Pancreas (tissue), 10 donors: ENCODE measurements around the gene TNS3. TPM values are rescaled to one million over a fixed set of nuclear protein-coding genes. Genes with fewer than 3 reads are reported as not detected.

ENCODE experiments used
- ATAC-seq, 4 donors: fragments of 200-7000 bp; cut with Tn5 transposase; one replicate each; pipeline versions ENCODE4 v1.8.0 to v1.9.1; 2020; ENCODE audit warnings: mild to moderate bottlenecking in 4 of 4, moderate library complexity in 4 of 4
- DNase-seq, 6 donors: peaks; one replicate each; pipeline ENCODE4 v3.0.0-alpha.2; 2020
- FAIRE-seq: peaks from 2 replicates; lab custom pipeline; 2012; peaks lifted over from hg19 to GRCh38; lab: Jason Lieb, UNC
- H3K27ac ChIP-seq, 4 donors: fragments of 200-600 bp; sonication (generic); 1 replicate in 3 of 4; 2 replicates in 1 of 4; pipeline versions ENCODE4 v1.5.0 to v1.8.0; 2020
- H3K27me3 ChIP-seq, 4 donors: fragments of 200-600 bp; one replicate each; pipeline ENCODE4 v1.8.0; 2021
- H3K36me3 ChIP-seq, 3 donors: fragments of 200-600 bp; sonication (generic) in 1 of 3; one replicate each; pipeline versions ENCODE4 v1.5.0 to v1.8.0; 2020 to 2021
- H3K4me1 ChIP-seq, 3 donors: fragments of 200-600 bp; one replicate each; pipeline ENCODE4 v1.8.0; 2021
- H3K4me3 ChIP-seq, 4 donors: fragments of 200-600 bp; sonication (generic) in 2 of 4; one replicate each; pipeline versions ENCODE4 v1.5.0 to v1.8.0; 2020 to 2021
- H3K9me3 ChIP-seq, 4 donors: fragments of 200-600 bp; one replicate each; pipeline ENCODE4 v1.8.0; 2021
- CTCF ChIP-seq, 4 donors: fragments of 200-600 bp; sonication (generic) in 3 of 4; IDR thresholded peaks; one replicate each; pipeline versions ENCODE4 v1.5.0 to v1.8.0; 2021; ENCODE audit warnings: antibody characterized with exemption in 4 of 4
- WGBS, 2 donors: extraction: QIAGEN DNeasy Blood & Tissue Kit; methylation state at CpG; one replicate each; pipeline ENCODE4 v1.1.7; 2013; 5-methylcytosine and 5-hydroxymethylcytosine counted together
- intact Hi-C, 3 donors: fragments of 100-400 bp; cut with DNase I; formaldehyde crosslinking; loops; one replicate each; pipeline versions ENCODE4 v1.11.1 to v1.14.2; 2022
- polyA plus RNA-seq, 2 donors: library from polyadenylated mRNA; stranded (reverse); fragments of 200-250 nt; gene quantifications; one replicate each; pipeline ENCODE4 v1.2.3, GENCODE V29; 2013
- total RNA-seq, 6 donors: library from RNA; stranded (reverse); fragmentation: NEBNext Ultra II Directional in 4 of 6; extraction: Animal tissue kit (Norgen Biotek cat#: 25700) in 4 of 6; gene quantifications; one replicate each; pipeline versions ENCODE4 v1.2.1 to v1.2.4, GENCODE V29; 2021 to 2023
- donor health status: healthy with polysubstance abuse.
- donor health status: DM: no; HTN: no; CAD: no; lungs with moderate emphysema.
- donor health status: DM: no; HTN: no; CAD: no.
- donor health status: control.
- donor health status: control.
- donor health status: Bipolar disorder and iron deficiency.
- donor health status: DM: yes; HTN: yes; CAD: no.
- donor health status: DM: no; HTN: no; CAD: no.
- donor health status: DM: no; HTN: no; CAD: no.
- donor health status: DM: yes; HTN: yes; CAD: no.

Gene TNS3
- total and polyA plus RNA-seq, 8 donors: 28.0 to 125 (median 91.2) TPM

- no peaks in the 10 kb centered on the region for H3K27me3 ChIP-seq
- WGBS, 2 donors: 72 to 86% methylated on average over 3 of the region's 3 CpGs
- no peaks in the 10 kb centered on the region for H3K4me1 ChIP-seq
- intact Hi-C loops: no loop called here
- DNase-seq (no peak), FAIRE-seq (no peak), ATAC-seq (peak in 3 of 4 donors; percentile 57 to 77 (median 61))
- H3K36me3 ChIP-seq: no peaks in the 10 kb centered on the region
- TF ChIP-seq CTCF (IDR thresholded peaks at IDR 0.05): no peak
- no peaks in the 10 kb centered on the region for H3K9me3 ChIP-seq
- no peak overlapping the region for H3K4me3 ChIP-seq
- H3K27ac ChIP-seq: no peak overlapping the region
Measured at GRCh38 chr7:47552621-47553020, 29.3 kb downstream of the TNS3 start.

- 79 to 86% methylated on average over 12 of the region's 12 CpGs for WGBS, 2 donors
- no peak for DNase-seq
- no peaks in the 10 kb centered on the region for H3K27me3 ChIP-seq
- H3K36me3 ChIP-seq: no peaks in the 10 kb centered on the region
- H3K27ac ChIP-seq: no peak overlapping the region
- TF ChIP-seq CTCF (IDR thresholded peaks at IDR 0.05): no peak
- intact Hi-C loops: no loop called here
- no peaks in the 10 kb centered on the region for H3K4me1 ChIP-seq
- FAIRE-seq: no peak
- H3K9me3 ChIP-seq: no peaks in the 10 kb centered on the region
- ATAC-seq: peak in 1 of 4 donors; percentile 17
- H3K4me3 ChIP-seq: no peak overlapping the region
Measured at GRCh38 chr7:47551668-47552440, 30.1 kb downstream of the TNS3 start.

- Histone ChIP-seq H3K4me1 (no peaks in the 10 kb centered on the region), H3K4me3 (no peak overlapping the region), H3K27ac (no peak overlapping the region), H3K36me3 (no peaks in the 10 kb centered on the region), H3K9me3 (no peaks in the 10 kb centered on the region), H3K27me3 (no peaks in the 10 kb centered on the region)
- 80 to 93% methylated on average over 11 of the region's 11 CpGs for WGBS, 2 donors
- DNase-seq (no peak), ATAC-seq (no peak), FAIRE-seq (no peak)
- no peak for TF ChIP-seq CTCF (IDR thresholded peaks at IDR 0.05)
- intact Hi-C loops: no loop called here
Measured at GRCh38 chr7:47550788-47551470, 31.0 kb downstream of the TNS3 start.

GRCh38 chr7:47549916-47550315 lies 32.0 kb downstream of the TNS3 start:
- intact Hi-C loops: no loop called here
- no peak for TF ChIP-seq CTCF (IDR thresholded peaks at IDR 0.05)
- no peaks in the 10 kb centered on the region for H3K27me3 ChIP-seq
- DNase-seq: no peak
- no peak overlapping the region for H3K4me3 ChIP-seq
- no peak overlapping the region for H3K27ac ChIP-seq
- no peaks in the 10 kb centered on the region for H3K9me3 ChIP-seq
- FAIRE-seq: no peak
- ATAC-seq: no peak
- no peaks in the 10 kb centered on the region for H3K4me1 ChIP-seq
- H3K36me3 ChIP-seq: no peaks in the 10 kb centered on the region
- WGBS, 2 donors: 90 to 98% methylated on average over 8 of the region's 8 CpGs

DNA sequence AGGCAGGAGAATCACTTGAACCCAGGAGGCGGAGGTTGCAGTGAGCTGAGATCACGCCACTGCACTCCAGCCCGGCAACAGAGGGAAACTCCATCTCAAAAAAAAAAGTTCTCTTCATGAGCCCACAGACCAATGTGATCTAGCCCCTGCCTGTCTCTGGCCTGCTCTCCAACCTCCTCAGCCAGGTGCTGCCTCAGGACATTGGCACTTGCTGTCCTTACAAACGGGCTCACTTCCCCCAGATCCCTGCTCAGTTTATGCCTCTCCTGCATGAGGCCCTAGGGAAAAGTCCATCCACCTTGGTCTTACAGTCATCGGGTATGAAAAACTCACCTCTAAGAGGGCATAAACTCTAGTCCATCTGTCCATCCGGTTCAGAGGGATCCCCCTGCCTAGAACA lies 32.5 kb downstream of the TNS3 start:
- Histone ChIP-seq H3K36me3 (no peaks in the 10 kb centered on the region), H3K4me1 (no peaks in the 10 kb centered on the region), H3K27ac (no peak overlapping the region), H3K27me3 (no peaks in the 10 kb centered on the region), H3K4me3 (no peak overlapping the region), H3K9me3 (no peaks in the 10 kb centered on the region)
- DNase-seq (no peak), ATAC-seq (no peak), FAIRE-seq (no peak)
- WGBS, 2 donors: 96 to 97% methylated on average over 5 to 6 of the region's 6 CpGs
- no peak for TF ChIP-seq CTCF (IDR thresholded peaks at IDR 0.05)
- intact Hi-C loops: no loop called here
